NB4 (cell line): ENCODE measurements around the gene ARFGAP1.

Source experiments
- CTCF ChIP-seq: IDR thresholded peaks from one replicate; pipeline ENCODE4 v1.5.1; 2012; ENCODE audit warnings: low read depth, low read length
- POLR2A ChIP-seq: IDR thresholded peaks from 2 replicates; pipeline ENCODE4 v1.6.1; 2011; ENCODE audit warnings: mild to moderate bottlenecking; ENCODE audit not compliant: insufficient read length; ENCODE audit errors: extremely low read depth
- TF ChIP-seq, protein P1 (sequence below): IDR thresholded peaks from 2 replicates; pipeline ENCODE4 v1.6.1; 2011; ENCODE audit warnings: low read depth, low read length

- TF ChIP-seq CTCF (no peak), POLR2A (no peak)
- TF ChIP-seq, protein P1, sequence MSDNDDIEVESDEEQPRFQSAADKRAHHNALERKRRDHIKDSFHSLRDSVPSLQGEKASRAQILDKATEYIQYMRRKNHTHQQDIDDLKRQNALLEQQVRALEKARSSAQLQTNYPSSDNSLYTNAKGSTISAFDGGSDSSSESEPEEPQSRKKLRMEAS: no peak
Observed at GRCh38 chr20:63321148-63321831, 48.7 kb downstream of the ARFGAP1 start.
